HepG2 (cell line): Measurements from ENCODE around the gene HSP90AB1. TPM values are rescaled to one million over a fixed set of nuclear protein-coding genes. Genes with fewer than 3 reads are reported as not detected.

Source experiments
- ATF1 ChIP-seq: IDR thresholded peaks from 2 replicates; pipeline ENCODE4 v1.6.1; 2016; ENCODE audit warnings: mild to moderate bottlenecking, control low read depth
- ATM ChIP-seq: fragments of 450-650 bp; IDR thresholded peaks from 2 replicates; pipeline ENCODE4 v1.7.1; 2017; ENCODE audit warnings: mild to moderate bottlenecking, borderline replicate concordance
- ERF ChIP-seq: IDR thresholded peaks from 2 replicates; pipeline ENCODE4 v1.6.1; 2018; ENCODE audit warnings: missing biosample characterization, missing genetic modification reagents
- FOSL1 ChIP-seq: sonication (generic); formaldehyde crosslinking; IDR thresholded peaks from 2 replicates; pipeline ENCODE4 v1.9.0; 2021; ENCODE audit warnings: missing genetic modification reagents, borderline replicate concordance
- FOXK1 ChIP-seq: sonication (generic); formaldehyde crosslinking; IDR thresholded peaks from 2 replicates; pipeline ENCODE4 v1.4.0; 2020; ENCODE audit warnings: low read depth, missing genetic modification reagents, borderline replicate concordance
- GATAD1 ChIP-seq: IDR thresholded peaks from 2 replicates; pipeline ENCODE4 v1.6.1; 2016; ENCODE audit warnings: missing genetic modification reagents, missing compliant biosample characterization
- IKZF5 ChIP-seq: IDR thresholded peaks from 2 replicates; pipeline ENCODE4 v1.6.1; 2018; ENCODE audit warnings: missing genetic modification reagents, mild to moderate bottlenecking, missing compliant biosample characterization
- MTA1 ChIP-seq: sonication (generic); formaldehyde crosslinking; IDR thresholded peaks from 2 replicates; pipeline ENCODE4 v1.4.0; 2020; ENCODE audit warnings: missing genetic modification reagents, mild to moderate bottlenecking, borderline replicate concordance
- PAWR ChIP-seq: sonication (generic); formaldehyde crosslinking; IDR thresholded peaks from 2 replicates; pipeline ENCODE4 v1.4.0; 2020; ENCODE audit warnings: missing genetic modification reagents, mild to moderate bottlenecking, borderline replicate concordance
- SNAPC4 ChIP-seq: sonication (generic); formaldehyde crosslinking; IDR thresholded peaks from 2 replicates; pipeline ENCODE4 v1.4.0; 2020; ENCODE audit warnings: mild to moderate bottlenecking, missing genetic modification reagents
- SP5 ChIP-seq: IDR thresholded peaks from 2 replicates; pipeline ENCODE4 v1.6.1; 2016; ENCODE audit warnings: low read depth, borderline replicate concordance
- SRY ChIP-seq: sonication (generic); formaldehyde crosslinking; IDR thresholded peaks from 2 replicates; pipeline ENCODE4 v1.8.0; 2022; ENCODE audit warnings: mild to moderate bottlenecking, missing genetic modification reagents
- STAT5B ChIP-seq: sonication (generic); formaldehyde crosslinking; IDR thresholded peaks from 2 replicates; pipeline ENCODE4 v1.4.0; 2020; ENCODE audit warnings: missing genetic modification reagents
- TAF15 ChIP-seq: fragments of 200-400 bp; formaldehyde crosslinking; IDR thresholded peaks from one replicate; pipeline ENCODE4 v1.6.1; 2018; ENCODE audit warnings: mild to moderate bottlenecking, low read depth, low read length; ENCODE audit not compliant: poor library complexity, severe bottlenecking
- ZBTB3 ChIP-seq: sonication (generic); formaldehyde crosslinking; IDR thresholded peaks from 2 replicates; pipeline ENCODE4 v1.4.0; 2020; ENCODE audit warnings: low read depth, mild to moderate bottlenecking, moderate library complexity, missing genetic modification reagents, borderline replicate concordance
- ZNF18 ChIP-seq: sonication (generic); formaldehyde crosslinking; IDR thresholded peaks from 2 replicates; pipeline ENCODE4 v1.8.0; 2022; ENCODE audit warnings: mild to moderate bottlenecking, missing genetic modification reagents; ENCODE audit not compliant: insufficient replicate concordance
- ZNF660 ChIP-seq: sonication (generic); formaldehyde crosslinking; IDR thresholded peaks from 2 replicates; pipeline ENCODE4 v1.5.1; 2020; ENCODE audit warnings: mild to moderate bottlenecking, low read depth, missing genetic modification reagents, borderline replicate concordance
- ZNF790 ChIP-seq: sonication (generic); formaldehyde crosslinking; IDR thresholded peaks from 2 replicates; pipeline ENCODE4 v1.8.0; 2022; ENCODE audit warnings: missing genetic modification reagents, mild to moderate bottlenecking, borderline replicate concordance
- ZSCAN29 ChIP-seq: sonication (generic); formaldehyde crosslinking; conservative IDR thresholded peaks from 2 replicates; pipeline ENCODE4 v1.4.0; 2020; ENCODE audit warnings: mild to moderate bottlenecking, missing genetic modification reagents
- polyA plus RNA-seq, 8 experiments: library from polyadenylated mRNA; depleted of rRNA in 3 of 8; stranded (reverse) in 7 of 8; unstranded in 1 of 8; fragments of >200 nt; fragmentation: Illumina TruSeq in 4 of 8; extraction: Trizol in 4 of 8; gene quantifications; 2 replicates each; pipeline versions ENCODE4 v1.2.1 to v1.2.3, GENCODE V29; 2011 to 2016; ENCODE audit warnings: low read depth in 4 of 8, missing spikeins in 1 of 8, mixed read lengths in 1 of 8; ENCODE audit not compliant: insufficient read depth in 1 of 8
- total RNA-seq, 5 experiments: library from RNA; depleted of rRNA; stranded (reverse); fragments of >200 nt; fragmentation: Illumina TruSeq; extraction: Trizol; gene quantifications; 2 replicates each; pipeline ENCODE4 v1.2.3, GENCODE V29; 2016; ENCODE audit warnings: low read depth in 1 of 5
- TF ChIP-seq, protein P1 (sequence below): sonication (generic); formaldehyde crosslinking; IDR thresholded peaks from 2 replicates; pipeline ENCODE4 v1.8.0; 2022; ENCODE audit warnings: missing genetic modification reagents, mild to moderate bottlenecking, borderline replicate concordance

Gene HSP90AB1
- total and polyA plus RNA-seq, 2 of the 13 experiments (the other 11 are each of a cell fraction or from before 2014, with no cell fraction given) = 1,325 to 1,472 TPM

GRCh38 chr6:44237021-44237812 lies 9.7 kb upstream of the HSP90AB1 start (continued):
- TF ChIP-seq SNAPC4 (CRISPR knock-in tag) = no peak
- TF ChIP-seq FOSL1 = peak; percentile 66; the same call in 1 of the 2 replicates
- no peak for TF ChIP-seq ATF1 (CRISPR knock-in tag)
- TF ChIP-seq SRY (CRISPR knock-in tag) = no peak
- TF ChIP-seq, protein P1, sequence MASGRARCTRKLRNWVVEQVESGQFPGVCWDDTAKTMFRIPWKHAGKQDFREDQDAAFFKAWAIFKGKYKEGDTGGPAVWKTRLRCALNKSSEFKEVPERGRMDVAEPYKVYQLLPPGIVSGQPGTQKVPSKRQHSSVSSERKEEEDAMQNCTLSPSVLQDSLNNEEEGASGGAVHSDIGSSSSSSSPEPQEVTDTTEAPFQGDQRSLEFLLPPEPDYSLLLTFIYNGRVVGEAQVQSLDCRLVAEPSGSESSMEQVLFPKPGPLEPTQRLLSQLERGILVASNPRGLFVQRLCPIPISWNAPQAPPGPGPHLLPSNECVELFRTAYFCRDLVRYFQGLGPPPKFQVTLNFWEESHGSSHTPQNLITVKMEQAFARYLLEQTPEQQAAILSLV (CRISPR knock-in tag) = 0 out of 2 replicates have a peak, but pooled peaks have one; percentile 5
- TF ChIP-seq ZNF790 (CRISPR knock-in tag) = no peak; the same call in 1 of the 2 replicates
- peak; percentile 69; the same call in 1 of the 2 replicates for TF ChIP-seq SP5 (CRISPR knock-in tag)
- no peak for TF ChIP-seq STAT5B (CRISPR knock-in tag)
- TF ChIP-seq GATAD1 (CRISPR knock-in tag) = peak; percentile 23; the same call in 1 of the 2 replicates
- 0 out of 2 replicates have a peak, but pooled peaks have one; percentile 73 for TF ChIP-seq ZSCAN29 (CRISPR knock-in tag)
- no peak for TF ChIP-seq TAF15
- TF ChIP-seq IKZF5 (CRISPR knock-in tag) = peak; percentile 47
- TF ChIP-seq ZNF660 (CRISPR knock-in tag) = no peak
- peak; percentile 20; the same call in 1 of the 2 replicates for TF ChIP-seq PAWR
- no peak for TF ChIP-seq FOXK1 (CRISPR knock-in tag)
- peak; percentile 4; the same call in 1 of the 2 replicates for TF ChIP-seq MTA1
- peak; percentile 2 for TF ChIP-seq ZNF18 (CRISPR knock-in tag)
- TF ChIP-seq ZBTB3 = no peak
- 0 out of 2 replicates have a peak, but pooled peaks have one; percentile 23 for TF ChIP-seq ERF (CRISPR knock-in tag)
- no peak for TF ChIP-seq ATM
